H9 (cell line): ENCODE data around the gene KRTAP10-9. TPM values are rescaled to one million over a fixed set of nuclear protein-coding genes. Genes with fewer than 3 reads are reported as not detected.

Experiments used
- DNase-seq: peaks from one replicate; pipeline ENCODE4 v3.0.0-alpha.2; 2017
- H2AFZ ChIP-seq: one replicate; pipeline ENCODE4 v1.6.1; 2013; ENCODE audit warnings: mild to moderate bottlenecking, low read length, control low read depth, moderate library complexity
- H2AK5ac ChIP-seq: 2 replicates; pipeline ENCODE4 v1.6.1; 2013; ENCODE audit warnings: low read length, control low read depth, mixed read lengths; ENCODE audit not compliant: insufficient read length
- H2BK120ac ChIP-seq: one replicate; pipeline ENCODE4 v1.6.1; 2013; ENCODE audit warnings: low read depth, mild to moderate bottlenecking, low read length, control low read depth, inconsistent platforms; ENCODE audit not compliant: poor library complexity, severe bottlenecking
- H2BK12ac ChIP-seq: 2 replicates; pipeline ENCODE4 v1.6.1; 2013; ENCODE audit warnings: low read length, control low read depth, mixed read lengths, low read depth; ENCODE audit not compliant: insufficient read length
- H2BK15ac ChIP-seq: 2 replicates; pipeline ENCODE4 v1.6.1; 2013; ENCODE audit warnings: low read depth, low read length, control low read depth
- H2BK20ac ChIP-seq: one replicate; pipeline ENCODE4 v1.6.1; 2013; ENCODE audit warnings: low read depth, mild to moderate bottlenecking, low read length, control low read depth, inconsistent platforms; ENCODE audit not compliant: poor library complexity, severe bottlenecking
- H2BK5ac ChIP-seq: 2 replicates; pipeline ENCODE4 v1.6.1; 2013; ENCODE audit warnings: low read length, control low read depth, mixed read lengths; ENCODE audit not compliant: insufficient read length
- H3K14ac ChIP-seq: 2 replicates; pipeline ENCODE4 v1.6.1; 2013; ENCODE audit warnings: low read length, control low read depth; ENCODE audit not compliant: insufficient read depth
- H3K18ac ChIP-seq: 2 replicates; pipeline ENCODE4 v1.6.1; 2013; ENCODE audit warnings: low read depth, mild to moderate bottlenecking, mixed read lengths, low read length, control low read depth; ENCODE audit not compliant: insufficient read length
- H3K23ac ChIP-seq: 2 replicates; pipeline ENCODE4 v1.6.1; 2013; ENCODE audit warnings: low read length, control low read depth, mixed read lengths, low read depth; ENCODE audit not compliant: insufficient read length
- H3K23me2 ChIP-seq: 2 replicates; pipeline ENCODE4 v1.6.1; 2013; ENCODE audit warnings: low read depth, mild to moderate bottlenecking, mixed read lengths, low read length, control low read depth; ENCODE audit not compliant: insufficient read length, poor library complexity, severe bottlenecking
- H3K27ac ChIP-seq: 2 replicates; pipeline ENCODE4 v1.5.1; 2013; ENCODE audit warnings: low read length, control low read depth, mixed read lengths, low read depth; ENCODE audit not compliant: insufficient read length
- H3K27me3 ChIP-seq: 2 replicates; pipeline ENCODE4 v1.6.1; 2013; ENCODE audit warnings: low read length, control low read depth, inconsistent platforms; ENCODE audit not compliant: insufficient read depth
- H3K4ac ChIP-seq: 2 replicates; pipeline ENCODE4 v1.6.1; 2013; ENCODE audit warnings: low read depth, mild to moderate bottlenecking, control low read depth, inconsistent platforms, low read length, moderate library complexity
- H3K4me1 ChIP-seq: 2 replicates; pipeline ENCODE4 v1.6.1; 2013; ENCODE audit warnings: low read length, control low read depth, inconsistent platforms; ENCODE audit not compliant: insufficient read depth
- H3K4me2 ChIP-seq: 2 replicates; pipeline ENCODE4 v1.6.1; 2013; ENCODE audit warnings: low read length, control low read depth, mixed read lengths; ENCODE audit not compliant: insufficient read length, insufficient read depth
- H3K56ac ChIP-seq: 2 replicates; pipeline ENCODE4 v1.6.1; 2013; ENCODE audit warnings: low read depth, mild to moderate bottlenecking, mixed read lengths, low read length, control low read depth; ENCODE audit not compliant: insufficient read length
- H3K79me1 ChIP-seq: 2 replicates; pipeline ENCODE4 v1.6.1; 2013; ENCODE audit warnings: low read depth, mild to moderate bottlenecking, moderate library complexity, low read length, control low read depth, inconsistent platforms; ENCODE audit not compliant: insufficient read depth, poor library complexity, severe bottlenecking
- H3K79me2 ChIP-seq: 2 replicates; pipeline ENCODE4 v1.6.1; 2013; ENCODE audit warnings: low read length, control low read depth, inconsistent platforms; ENCODE audit not compliant: insufficient read depth
- H3K9ac ChIP-seq: 2 replicates; pipeline ENCODE4 v1.6.1; 2013; ENCODE audit warnings: low read length, control low read depth, mixed read lengths; ENCODE audit not compliant: insufficient read length; ENCODE audit errors: extremely low read depth
- H3K9me3 ChIP-seq: one replicate; pipeline ENCODE4 v1.6.1; 2013; ENCODE audit warnings: low read depth, low read length, inconsistent platforms; ENCODE audit not compliant: control insufficient read depth
- H3T11ph ChIP-seq: one replicate; pipeline ENCODE4 v1.6.1; 2013; ENCODE audit warnings: mild to moderate bottlenecking, low read length, control low read depth, inconsistent platforms
- H4K20me1 ChIP-seq: one replicate; pipeline ENCODE4 v1.6.1; 2013; ENCODE audit not compliant: control insufficient read depth, insufficient read length, insufficient read depth
- H4K5ac ChIP-seq: 2 replicates; pipeline ENCODE4 v1.6.1; 2013; ENCODE audit warnings: low read depth, mild to moderate bottlenecking, mixed read lengths, low read length, control low read depth; ENCODE audit not compliant: insufficient read length
- H4K8ac ChIP-seq: replicated peaks from 2 replicates; pipeline ENCODE4 v1.6.1; 2013; ENCODE audit warnings: low read length, control low read depth, mixed read lengths, low read depth; ENCODE audit not compliant: insufficient read length
- H4K91ac ChIP-seq: 2 replicates; pipeline ENCODE4 v1.6.1; 2013; ENCODE audit warnings: low read depth, mild to moderate bottlenecking, moderate library complexity, mixed read lengths, low read length, control low read depth; ENCODE audit not compliant: insufficient read length
- H3K27ac Mint-ChIP-seq, 3 experiments: 2 replicates in 2 of 3; 3 replicates in 1 of 3; pipeline ENCODE4 v1.8.0; 2020 to 2021; ENCODE audit warnings: mixed read lengths in 3 of 3, mild to moderate bottlenecking in 1 of 3, moderate library complexity in 1 of 3
- H3K27me3 Mint-ChIP-seq: 2 replicates; pipeline ENCODE4 v1.8.0; 2021; ENCODE audit warnings: low read depth, mild to moderate bottlenecking, moderate library complexity, mixed read lengths
- H3K36me3 Mint-ChIP-seq, 3 experiments: 2 replicates in 2 of 3; 3 replicates in 1 of 3; pipeline ENCODE4 v1.8.0; 2020 to 2021; ENCODE audit warnings: low read depth in 3 of 3, mixed read lengths in 3 of 3; ENCODE audit not compliant: insufficient read depth in 1 of 3
- H3K4me1 Mint-ChIP-seq, 2 experiments: 2 replicates each; pipeline ENCODE4 v1.8.0; 2020; ENCODE audit warnings: mixed read lengths in 2 of 2
- H3K4me3 Mint-ChIP-seq, 2 experiments: 2 replicates in 1 of 2; 3 replicates in 1 of 2; pipeline ENCODE4 v1.8.0; 2020 to 2021; ENCODE audit warnings: mild to moderate bottlenecking in 2 of 2, mixed read lengths in 2 of 2, moderate library complexity in 1 of 2
- H3K9me3 Mint-ChIP-seq, 2 experiments: 2 replicates in 1 of 2; 3 replicates in 1 of 2; pipeline ENCODE4 v1.8.0; 2020; ENCODE audit warnings: mild to moderate bottlenecking in 2 of 2, mixed read lengths in 2 of 2, moderate library complexity in 1 of 2
- CTCF ChIP-seq: fragments of 200-600 bp; sonication (generic); conservative IDR thresholded peaks from 3 replicates; pipeline ENCODE4 v1.8.0; 2021; ENCODE audit warnings: antibody characterized with exemption, mild to moderate bottlenecking
- WGBS: extraction: QIAGEN DNeasy Blood & Tissue Kit; methylation state at CpG from one replicate; pipeline ENCODE4 v1.1.7; 2013; ENCODE audit warnings: missing lambda C conversion rate, low lambda C conversion rate, mixed read lengths; ENCODE audit not compliant: insufficient read length; ENCODE audit errors: extremely low coverage; 5-methylcytosine and 5-hydroxymethylcytosine counted together
- total RNA-seq: library from RNA; stranded (reverse); gene quantifications from 2 replicates; pipeline ENCODE4 v1.2.1, GENCODE V29; 2021

KRTAP10-9 gene
- total RNA-seq, 1 experiment from 2014 or later, result not detected

- Histone ChIP-seq H3K27me3 (no peaks in the 10 kb centered on the region), H3K14ac (no peak overlapping the region), H3K18ac (no peak overlapping the region), H4K8ac (no peak overlapping the region), H3K4me1 (no peaks in the 10 kb centered on the region), H3K9ac (no peak overlapping the region), H3K4me2 (no peak overlapping the region), H2BK20ac (no peak overlapping the region), H2BK5ac (no peak overlapping the region), H2BK120ac (no peak overlapping the region), H3K23me2 (no peaks in the 10 kb centered on the region), H3K27ac (no peak overlapping the region), H3K79me1 (no peaks in the 10 kb centered on the region), H4K91ac (no peak overlapping the region), H3K79me2 (no peaks in the 10 kb centered on the region), H2BK15ac (no peak overlapping the region), H3K56ac (no peak overlapping the region), H4K5ac (no peak overlapping the region), H3K4ac (no peak overlapping the region), H2BK12ac (no peak overlapping the region), H4K20me1 (no peaks in the 10 kb centered on the region), H3K23ac (no peak overlapping the region), H2AK5ac (no peak overlapping the region), H3K9me3 (no peaks in the 10 kb centered on the region), H3T11ph (no peak overlapping the region), H2AFZ (no peak overlapping the region)
- DNase-seq, result peak; percentile 21
- TF ChIP-seq CTCF, result no peak
- H3K9me3 Mint-ChIP-seq, result peaks cover 12 to 22% of the 10 kb centered on the region in 2 experiments
- no peak overlapping the region for H3K4me3 Mint-ChIP-seq
- H3K27me3 Mint-ChIP-seq, result peaks cover 14% of the 10 kb centered on the region
- peaks cover 0 to 24% (median 6%) of the 10 kb centered on the region in 3 experiments; a peak in 5 of 7 replicates for H3K36me3 Mint-ChIP-seq
- no CpG with 5 or more reads among the region's 15 CpGs for WGBS
- H3K27ac Mint-ChIP-seq, result no peak overlapping the region
- H3K4me1 Mint-ChIP-seq, result peaks cover 22 to 23% of the 10 kb centered on the region in 2 experiments
Measured at GRCh38 chr21:44582055-44582454, 44.8 kb upstream of the KRTAP10-9 start.
